GM18499 (cell line): ENCODE data around the gene DDX39A.
"Not testable (repeated sequence)": the region's sequence is repeated elsewhere in the genome, so short reads cannot be mapped to it uniquely, and the experiment has no call there.

ENCODE experiments used
- ATAC-seq: cut with Tn5 transposase; IDR thresholded peaks from one replicate; pipeline ENCODE4 v1.9.1; 2021; ENCODE audit warnings: moderate number of reproducible peaks; ENCODE audit not compliant: insufficient read depth, unreplicated experiment

DDX39A gene

GRCh38 chr19:14369399-14370168 lies 49.6 kb downstream of the DDX39A start:
- no peak for ATAC-seq

- no peak for ATAC-seq
These were observed 51.1 kb downstream of the DDX39A start for GRCh38 chr19:14368011-14368513.

GRCh38 chr19:14367016-14367415 lies 52.1 kb downstream of the DDX39A start:
- ATAC-seq = no peak

- no peak for ATAC-seq
These were observed 52.6 kb downstream of the DDX39A start for GRCh38 chr19:14366529-14366928.

GRCh38 chr19:14364098-14364443 lies 55.1 kb downstream of the DDX39A start:
- ATAC-seq = not testable (repeated sequence)

- ATAC-seq = no peak
These were observed 55.7 kb downstream of the DDX39A start for GRCh38 chr19:14363183-14364097.

- no peak for ATAC-seq
These were observed 57.3 kb downstream of the DDX39A start for GRCh38 chr19:14361824-14362223.
